GM23338 (cell line): ENCODE results near the gene FARP1. TPM values are rescaled to one million over a fixed set of nuclear protein-coding genes. Genes with fewer than 3 reads are reported as not detected.

Experiments used
- ATAC-seq: fragments of 200-7000 bp; cut with Tn5 transposase; 3 replicates; pipeline ENCODE4 v1.9.1; 2020
- DNase-seq: peaks from one replicate; pipeline ENCODE4 v3.0.0-alpha.2; 2015; ENCODE audit warnings: low spot score
- H2AFZ ChIP-seq: fragments of 200-600 bp; sonication (generic); 2 replicates; pipeline ENCODE4 v1.8.0; 2016; ENCODE audit warnings: antibody characterized with exemption, mild to moderate bottlenecking, moderate library complexity
- H3F3A ChIP-seq: fragments of 200-600 bp; sonication (generic); replicated peaks from 2 replicates; pipeline ENCODE4 v1.8.0; 2017; ENCODE audit warnings: antibody characterized with exemption, mixed run types, low read depth
- H3K27ac ChIP-seq: fragments of 200-600 bp; sonication (generic); 2 replicates; pipeline ENCODE4 v1.6.1; 2016; ENCODE audit warnings: low read depth
- H3K27me3 ChIP-seq: fragments of 200-600 bp; sonication (generic); 2 replicates; pipeline ENCODE4 v1.8.0; 2016; ENCODE audit warnings: mild to moderate bottlenecking, mixed run types, moderate library complexity; ENCODE audit not compliant: insufficient read depth
- H3K36me3 ChIP-seq: fragments of 200-600 bp; sonication (generic); 2 replicates; pipeline ENCODE4 v1.8.0; 2016; ENCODE audit warnings: mild to moderate bottlenecking; ENCODE audit not compliant: insufficient read depth
- H3K4me1 ChIP-seq: fragments of 200-600 bp; sonication (generic); 2 replicates; pipeline ENCODE4 v1.8.0; 2016; ENCODE audit warnings: mild to moderate bottlenecking, moderate library complexity; ENCODE audit not compliant: insufficient read depth
- H3K4me2 ChIP-seq: fragments of 200-600 bp; sonication (generic); 2 replicates; pipeline ENCODE4 v1.7.1; 2017; ENCODE audit warnings: mixed run types
- H3K4me3 ChIP-seq: fragments of 200-600 bp; sonication (generic); 2 replicates; pipeline ENCODE4 v1.6.1; 2016; ENCODE audit warnings: mixed run types
- H3K79me2 ChIP-seq: fragments of 200-600 bp; sonication (generic); replicated peaks from 2 replicates; pipeline ENCODE4 v1.8.0; 2017; ENCODE audit warnings: mild to moderate bottlenecking; ENCODE audit not compliant: insufficient read depth
- H3K9me2 ChIP-seq: fragments of 200-600 bp; sonication (generic); 2 replicates; pipeline ENCODE4 v1.8.0; 2017; ENCODE audit not compliant: insufficient read depth
- H4K20me1 ChIP-seq: fragments of 200-600 bp; sonication (generic); replicated peaks from 2 replicates; pipeline ENCODE4 v1.8.0; 2017; ENCODE audit warnings: mild to moderate bottlenecking; ENCODE audit not compliant: insufficient read depth
- H3K27ac Mint-ChIP-seq: 2 replicates; pipeline ENCODE4 v1.8.0; 2020; ENCODE audit warnings: inconsistent platforms, mild to moderate bottlenecking, moderate library complexity, mixed read lengths
- H3K27me3 Mint-ChIP-seq: 3 replicates; pipeline ENCODE4 v1.8.0; 2022; ENCODE audit warnings: low read depth, mild to moderate bottlenecking, moderate library complexity, mixed read lengths, inconsistent platforms; ENCODE audit not compliant: insufficient read depth, poor library complexity
- H3K36me3 Mint-ChIP-seq: 3 replicates; pipeline ENCODE4 v1.8.0; 2021; ENCODE audit warnings: low read depth, mild to moderate bottlenecking, inconsistent platforms, moderate library complexity, mixed read lengths
- H3K4me1 Mint-ChIP-seq: 3 replicates; pipeline ENCODE4 v1.8.0; 2020; ENCODE audit warnings: mild to moderate bottlenecking, inconsistent platforms, mixed read lengths
- H3K4me3 Mint-ChIP-seq: 3 replicates; pipeline ENCODE4 v1.8.0; 2021; ENCODE audit warnings: moderate library complexity, mild to moderate bottlenecking, inconsistent platforms, mixed read lengths
- H3K9me3 Mint-ChIP-seq: 3 replicates; pipeline ENCODE4 v1.8.0; 2020; ENCODE audit warnings: moderate library complexity, mild to moderate bottlenecking, inconsistent platforms, mixed read lengths
- ETS1 ChIP-seq: IDR thresholded peaks from 2 replicates; pipeline ENCODE4 v1.6.1; 2016; ENCODE audit warnings: antibody characterized with exemption
- EZH2 ChIP-seq: fragments of 200-600 bp; sonication (generic); IDR thresholded peaks from one replicate; pipeline ENCODE4 v1.8.0; 2017; ENCODE audit warnings: antibody characterized with exemption, mild to moderate bottlenecking, low read depth; ENCODE audit not compliant: unreplicated experiment
- REST ChIP-seq: IDR thresholded peaks from one replicate; pipeline ENCODE4 v1.6.1; 2018; ENCODE audit warnings: antibody characterized with exemption; ENCODE audit not compliant: unreplicated experiment
- STAT1 ChIP-seq: IDR thresholded peaks from one replicate; pipeline ENCODE4 v1.6.1; 2016; ENCODE audit warnings: antibody characterized with exemption; ENCODE audit not compliant: unreplicated experiment
- ZNF114 ChIP-seq: fragments of 250-450 bp; sonication (Bioruptor Pico); IDR thresholded peaks from 2 replicates; pipeline ENCODE4 v1.5.0; 2020; ENCODE audit warnings: mild to moderate bottlenecking, moderate library complexity
- ZNF462 ChIP-seq: fragments of 250-450 bp; sonication (Bioruptor Pico); IDR thresholded peaks from 2 replicates; pipeline ENCODE4 v1.5.0; 2020; ENCODE audit warnings: mild to moderate bottlenecking, moderate library complexity
- polyA plus RNA-seq: library from polyadenylated mRNA; unstranded; fragments of >200 nt; fragmentation: Nextera tagmentation; extraction: Ambion mirVana; gene quantifications from 2 replicates; pipeline ENCODE4 v1.2.1, GENCODE V29; 2016
- total RNA-seq: library from RNA; depleted of rRNA; stranded (reverse); fragments of >200 nt; shearing (Covaris generic); gene quantifications from 2 replicates; pipeline ENCODE4 v1.2.3, GENCODE V29; 2014

The FARP1 gene
- total and polyA plus RNA-seq, 2 experiments from 2014 or later: 53.6 to 82.5 TPM

GRCh38 chr13:98237331-98237730, 94.4 kb downstream of the FARP1 start:
- no peak for ATAC-seq
- H3K36me3 Mint-ChIP-seq: no peaks in the 10 kb centered on the region; the same call in 2 of the 3 replicates

More at GRCh38 chr13:98237331-98237730, 94.4 kb downstream of the FARP1 start:
- no peaks in the 10 kb centered on the region for H3K36me3 ChIP-seq
- H3K27me3 Mint-ChIP-seq: peaks cover 15% of the 10 kb centered on the region
- no peak overlapping the region for H3K4me3 ChIP-seq
- H3K27me3 ChIP-seq: no peaks in the 10 kb centered on the region
- no peak overlapping the region for H3K4me2 ChIP-seq
- H3K4me3 Mint-ChIP-seq: no peak overlapping the region
- DNase-seq: no peak
- no peaks in the 10 kb centered on the region for H3K9me3 Mint-ChIP-seq
- H3K27ac Mint-ChIP-seq: no peak overlapping the region
- no peaks in the 10 kb centered on the region; the same call in 1 of the 2 replicates for H4K20me1 ChIP-seq
- peaks cover 31% of the 10 kb centered on the region for H3K4me1 Mint-ChIP-seq
- H3F3A ChIP-seq: no peaks in the 10 kb centered on the region
- no peak overlapping the region for H3K27ac ChIP-seq
- H3K79me2 ChIP-seq: peaks cover 76% of the 10 kb centered on the region
- H2AFZ ChIP-seq: no peak overlapping the region
- no peaks in the 10 kb centered on the region for H3K9me2 ChIP-seq
- peaks cover 11% of the 10 kb centered on the region for H3K4me1 ChIP-seq
- TF ChIP-seq ZNF462 (CRISPR knock-in tag) (no peak), ETS1 (no peak), ZNF114 (CRISPR knock-in tag) (no peak), STAT1 (no peak), EZH2 (no peak), REST (no peak)
